Dermis lymphatic vessel endothelial cell (primary cell): ENCODE data around the gene MRTFB. TPM values are rescaled to one million over a fixed set of nuclear protein-coding genes. Genes with fewer than 3 reads are reported as not detected.

ENCODE experiments used
- total RNA-seq: library from RNA; depleted of rRNA; stranded (reverse); fragments of >200 nt; gene quantifications from 2 replicates; pipeline ENCODE4 v1.2.1, GENCODE V29; 2014

The MRTFB gene
- 5.2 and 7.1 TPM in 2 replicates for total RNA-seq

GRCh38 chr16:14070877-14071575 is at the start of gene MRTFB:
MRTFB (plus strand) TSS chr16:14071319; CDS start chr16:14140607, 69,288 bp downstream.

Other genes starting within 250 kb of the MRTFB start
- 6.1 and 6.8 TPM in 2 replicates for gene ERCC4, start 151.2 kb upstream of the MRTFB start, total RNA-seq